H9 (cell line): Measurements from ENCODE around the gene OLA1. TPM values are rescaled to one million over a fixed set of nuclear protein-coding genes. Genes with fewer than 3 reads are reported as not detected.

Experiments used
- DNase-seq: peaks from one replicate; pipeline ENCODE4 v3.0.0-alpha.2; 2017
- H2AFZ ChIP-seq: one replicate; pipeline ENCODE4 v1.6.1; 2013; ENCODE audit warnings: mild to moderate bottlenecking, low read length, control low read depth, moderate library complexity
- H2AK5ac ChIP-seq: 2 replicates; pipeline ENCODE4 v1.6.1; 2013; ENCODE audit warnings: low read length, control low read depth, mixed read lengths; ENCODE audit not compliant: insufficient read length
- H2BK120ac ChIP-seq: one replicate; pipeline ENCODE4 v1.6.1; 2013; ENCODE audit warnings: low read depth, mild to moderate bottlenecking, low read length, control low read depth, inconsistent platforms; ENCODE audit not compliant: poor library complexity, severe bottlenecking
- H2BK12ac ChIP-seq: 2 replicates; pipeline ENCODE4 v1.6.1; 2013; ENCODE audit warnings: low read length, control low read depth, mixed read lengths, low read depth; ENCODE audit not compliant: insufficient read length
- H2BK15ac ChIP-seq: 2 replicates; pipeline ENCODE4 v1.6.1; 2013; ENCODE audit warnings: low read depth, low read length, control low read depth
- H2BK20ac ChIP-seq: one replicate; pipeline ENCODE4 v1.6.1; 2013; ENCODE audit warnings: low read depth, mild to moderate bottlenecking, low read length, control low read depth, inconsistent platforms; ENCODE audit not compliant: poor library complexity, severe bottlenecking
- H2BK5ac ChIP-seq: 2 replicates; pipeline ENCODE4 v1.6.1; 2013; ENCODE audit warnings: low read length, control low read depth, mixed read lengths; ENCODE audit not compliant: insufficient read length
- H3K14ac ChIP-seq: 2 replicates; pipeline ENCODE4 v1.6.1; 2013; ENCODE audit warnings: low read length, control low read depth; ENCODE audit not compliant: insufficient read depth
- H3K18ac ChIP-seq: 2 replicates; pipeline ENCODE4 v1.6.1; 2013; ENCODE audit warnings: low read depth, mild to moderate bottlenecking, mixed read lengths, low read length, control low read depth; ENCODE audit not compliant: insufficient read length
- H3K23ac ChIP-seq: 2 replicates; pipeline ENCODE4 v1.6.1; 2013; ENCODE audit warnings: low read length, control low read depth, mixed read lengths, low read depth; ENCODE audit not compliant: insufficient read length
- H3K23me2 ChIP-seq: 2 replicates; pipeline ENCODE4 v1.6.1; 2013; ENCODE audit warnings: low read depth, mild to moderate bottlenecking, mixed read lengths, low read length, control low read depth; ENCODE audit not compliant: insufficient read length, poor library complexity, severe bottlenecking
- H3K27ac ChIP-seq: 2 replicates; pipeline ENCODE4 v1.5.1; 2013; ENCODE audit warnings: low read length, control low read depth, mixed read lengths, low read depth; ENCODE audit not compliant: insufficient read length
- H3K27me3 ChIP-seq: 2 replicates; pipeline ENCODE4 v1.6.1; 2013; ENCODE audit warnings: low read length, control low read depth, inconsistent platforms; ENCODE audit not compliant: insufficient read depth
- H3K4ac ChIP-seq: 2 replicates; pipeline ENCODE4 v1.6.1; 2013; ENCODE audit warnings: low read depth, mild to moderate bottlenecking, control low read depth, inconsistent platforms, low read length, moderate library complexity
- H3K4me1 ChIP-seq: 2 replicates; pipeline ENCODE4 v1.6.1; 2013; ENCODE audit warnings: low read length, control low read depth, inconsistent platforms; ENCODE audit not compliant: insufficient read depth
- H3K4me2 ChIP-seq: 2 replicates; pipeline ENCODE4 v1.6.1; 2013; ENCODE audit warnings: low read length, control low read depth, mixed read lengths; ENCODE audit not compliant: insufficient read length, insufficient read depth
- H3K56ac ChIP-seq: 2 replicates; pipeline ENCODE4 v1.6.1; 2013; ENCODE audit warnings: low read depth, mild to moderate bottlenecking, mixed read lengths, low read length, control low read depth; ENCODE audit not compliant: insufficient read length
- H3K79me1 ChIP-seq: 2 replicates; pipeline ENCODE4 v1.6.1; 2013; ENCODE audit warnings: low read depth, mild to moderate bottlenecking, moderate library complexity, low read length, control low read depth, inconsistent platforms; ENCODE audit not compliant: insufficient read depth, poor library complexity, severe bottlenecking
- H3K79me2 ChIP-seq: 2 replicates; pipeline ENCODE4 v1.6.1; 2013; ENCODE audit warnings: low read length, control low read depth, inconsistent platforms; ENCODE audit not compliant: insufficient read depth
- H3K9ac ChIP-seq: 2 replicates; pipeline ENCODE4 v1.6.1; 2013; ENCODE audit warnings: low read length, control low read depth, mixed read lengths; ENCODE audit not compliant: insufficient read length; ENCODE audit errors: extremely low read depth
- H3K9me3 ChIP-seq: one replicate; pipeline ENCODE4 v1.6.1; 2013; ENCODE audit warnings: low read depth, low read length, inconsistent platforms; ENCODE audit not compliant: control insufficient read depth
- H3T11ph ChIP-seq: one replicate; pipeline ENCODE4 v1.6.1; 2013; ENCODE audit warnings: mild to moderate bottlenecking, low read length, control low read depth, inconsistent platforms
- H4K20me1 ChIP-seq: one replicate; pipeline ENCODE4 v1.6.1; 2013; ENCODE audit not compliant: control insufficient read depth, insufficient read length, insufficient read depth
- H4K5ac ChIP-seq: 2 replicates; pipeline ENCODE4 v1.6.1; 2013; ENCODE audit warnings: low read depth, mild to moderate bottlenecking, mixed read lengths, low read length, control low read depth; ENCODE audit not compliant: insufficient read length
- H4K8ac ChIP-seq: replicated peaks from 2 replicates; pipeline ENCODE4 v1.6.1; 2013; ENCODE audit warnings: low read length, control low read depth, mixed read lengths, low read depth; ENCODE audit not compliant: insufficient read length
- H4K91ac ChIP-seq: 2 replicates; pipeline ENCODE4 v1.6.1; 2013; ENCODE audit warnings: low read depth, mild to moderate bottlenecking, moderate library complexity, mixed read lengths, low read length, control low read depth; ENCODE audit not compliant: insufficient read length
- H3K27ac Mint-ChIP-seq, 3 experiments: 2 replicates in 2 of 3; 3 replicates in 1 of 3; pipeline ENCODE4 v1.8.0; 2020 to 2021; ENCODE audit warnings: mixed read lengths in 3 of 3, mild to moderate bottlenecking in 1 of 3, moderate library complexity in 1 of 3
- H3K27me3 Mint-ChIP-seq: 2 replicates; pipeline ENCODE4 v1.8.0; 2021; ENCODE audit warnings: low read depth, mild to moderate bottlenecking, moderate library complexity, mixed read lengths
- H3K36me3 Mint-ChIP-seq, 3 experiments: 2 replicates in 2 of 3; 3 replicates in 1 of 3; pipeline ENCODE4 v1.8.0; 2020 to 2021; ENCODE audit warnings: low read depth in 3 of 3, mixed read lengths in 3 of 3; ENCODE audit not compliant: insufficient read depth in 1 of 3
- H3K4me1 Mint-ChIP-seq, 2 experiments: 2 replicates each; pipeline ENCODE4 v1.8.0; 2020; ENCODE audit warnings: mixed read lengths in 2 of 2
- H3K4me3 Mint-ChIP-seq, 2 experiments: 2 replicates in 1 of 2; 3 replicates in 1 of 2; pipeline ENCODE4 v1.8.0; 2020 to 2021; ENCODE audit warnings: mild to moderate bottlenecking in 2 of 2, mixed read lengths in 2 of 2, moderate library complexity in 1 of 2
- H3K9me3 Mint-ChIP-seq, 2 experiments: 2 replicates in 1 of 2; 3 replicates in 1 of 2; pipeline ENCODE4 v1.8.0; 2020; ENCODE audit warnings: mild to moderate bottlenecking in 2 of 2, mixed read lengths in 2 of 2, moderate library complexity in 1 of 2
- WGBS: extraction: QIAGEN DNeasy Blood & Tissue Kit; methylation state at CpG from one replicate; pipeline ENCODE4 v1.1.7; 2013; ENCODE audit warnings: missing lambda C conversion rate, low lambda C conversion rate, mixed read lengths; ENCODE audit not compliant: insufficient read length; ENCODE audit errors: extremely low coverage; 5-methylcytosine and 5-hydroxymethylcytosine counted together
- total RNA-seq: library from RNA; stranded (reverse); gene quantifications from 2 replicates; pipeline ENCODE4 v1.2.1, GENCODE V29; 2021
- TF ChIP-seq, protein P1 (sequence below): fragments of 200-600 bp; sonication (generic); conservative IDR thresholded peaks from 3 replicates; pipeline ENCODE4 v1.8.0; 2021; ENCODE audit warnings: antibody characterized with exemption, mild to moderate bottlenecking

The OLA1 gene
- total RNA-seq, 1 experiment from 2014 or later, result 133 TPM

DNA sequence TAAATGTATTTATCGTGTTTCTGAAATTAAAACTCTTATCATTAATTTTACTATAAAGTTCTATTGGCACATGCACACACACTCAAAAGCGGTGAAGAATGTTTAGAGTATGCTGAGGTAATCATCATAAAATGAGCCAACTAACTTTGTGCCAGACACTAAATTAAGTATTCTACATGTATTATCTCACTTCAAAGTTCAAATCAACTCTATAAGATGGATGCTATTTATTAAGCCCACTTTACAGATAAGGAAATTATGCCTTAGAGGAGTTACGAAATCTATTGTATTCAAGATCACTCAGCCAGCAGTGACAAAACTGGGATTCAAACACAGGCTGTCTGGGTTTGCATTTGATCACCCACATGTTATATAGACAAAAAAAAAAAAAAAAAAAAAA is 24.9 kb downstream of the OLA1 start:
- no peaks in the 10 kb centered on the region for H3K9me3 ChIP-seq
- DNase-seq, result no peak
- no peaks in the 10 kb centered on the region for H3K27me3 Mint-ChIP-seq
- no peak overlapping the region for H3K14ac ChIP-seq
- H3K36me3 Mint-ChIP-seq, result peaks cover 13 to 36% (median 35%) of the 10 kb centered on the region in 3 experiments
- WGBS, result no CpG with 5 or more reads among the region's 3 CpGs
- H4K20me1 ChIP-seq, result no peaks in the 10 kb centered on the region
- no peak overlapping the region for H3K56ac ChIP-seq
- no peak overlapping the region for H3K9ac ChIP-seq
- no peak overlapping the region for H2AK5ac ChIP-seq
- H3K18ac ChIP-seq, result no peak overlapping the region
- no peak overlapping the region for H2BK20ac ChIP-seq
- TF ChIP-seq, protein P1, sequence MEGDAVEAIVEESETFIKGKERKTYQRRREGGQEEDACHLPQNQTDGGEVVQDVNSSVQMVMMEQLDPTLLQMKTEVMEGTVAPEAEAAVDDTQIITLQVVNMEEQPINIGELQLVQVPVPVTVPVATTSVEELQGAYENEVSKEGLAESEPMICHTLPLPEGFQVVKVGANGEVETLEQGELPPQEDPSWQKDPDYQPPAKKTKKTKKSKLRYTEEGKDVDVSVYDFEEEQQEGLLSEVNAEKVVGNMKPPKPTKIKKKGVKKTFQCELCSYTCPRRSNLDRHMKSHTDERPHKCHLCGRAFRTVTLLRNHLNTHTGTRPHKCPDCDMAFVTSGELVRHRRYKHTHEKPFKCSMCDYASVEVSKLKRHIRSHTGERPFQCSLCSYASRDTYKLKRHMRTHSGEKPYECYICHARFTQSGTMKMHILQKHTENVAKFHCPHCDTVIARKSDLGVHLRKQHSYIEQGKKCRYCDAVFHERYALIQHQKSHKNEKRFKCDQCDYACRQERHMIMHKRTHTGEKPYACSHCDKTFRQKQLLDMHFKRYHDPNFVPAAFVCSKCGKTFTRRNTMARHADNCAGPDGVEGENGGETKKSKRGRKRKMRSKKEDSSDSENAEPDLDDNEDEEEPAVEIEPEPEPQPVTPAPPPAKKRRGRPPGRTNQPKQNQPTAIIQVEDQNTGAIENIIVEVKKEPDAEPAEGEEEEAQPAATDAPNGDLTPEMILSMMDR, result no peak
- no peak overlapping the region for H2BK15ac ChIP-seq
- no peak overlapping the region for H3K27ac ChIP-seq
- H3K27ac Mint-ChIP-seq, result no peak overlapping the region
- no peak overlapping the region for H2BK120ac ChIP-seq
- no peaks in the 10 kb centered on the region for H3K79me1 ChIP-seq
- H4K91ac ChIP-seq, result no peak overlapping the region
- H3K9me3 Mint-ChIP-seq, result no peaks in the 10 kb centered on the region
- H4K5ac ChIP-seq, result no peak overlapping the region
- H2BK12ac ChIP-seq, result no peak overlapping the region
- H3K4me1 ChIP-seq, result no peaks in the 10 kb centered on the region
- H3K27me3 ChIP-seq, result no peaks in the 10 kb centered on the region
- H3T11ph ChIP-seq, result no peak overlapping the region
- H2BK5ac ChIP-seq, result no peak overlapping the region
- H3K4me1 Mint-ChIP-seq, result peaks cover 2 to 5% of the 10 kb centered on the region in 2 experiments
- no peak overlapping the region for H4K8ac ChIP-seq
- no peaks in the 10 kb centered on the region for H3K79me2 ChIP-seq
- no peak overlapping the region for H3K23ac ChIP-seq
- no peak overlapping the region for H3K4ac ChIP-seq
- H3K4me3 Mint-ChIP-seq, result no peak overlapping the region
- no peak overlapping the region for H3K4me2 ChIP-seq
- H3K23me2 ChIP-seq, result no peaks in the 10 kb centered on the region
- no peak overlapping the region for H2AFZ ChIP-seq
